ENCODE measurements around the gene IL16.
"Not testable (repeated sequence)": the region's sequence is repeated elsewhere in the genome, so short reads cannot be mapped to it uniquely, and the experiment has no call there.

DNA sequence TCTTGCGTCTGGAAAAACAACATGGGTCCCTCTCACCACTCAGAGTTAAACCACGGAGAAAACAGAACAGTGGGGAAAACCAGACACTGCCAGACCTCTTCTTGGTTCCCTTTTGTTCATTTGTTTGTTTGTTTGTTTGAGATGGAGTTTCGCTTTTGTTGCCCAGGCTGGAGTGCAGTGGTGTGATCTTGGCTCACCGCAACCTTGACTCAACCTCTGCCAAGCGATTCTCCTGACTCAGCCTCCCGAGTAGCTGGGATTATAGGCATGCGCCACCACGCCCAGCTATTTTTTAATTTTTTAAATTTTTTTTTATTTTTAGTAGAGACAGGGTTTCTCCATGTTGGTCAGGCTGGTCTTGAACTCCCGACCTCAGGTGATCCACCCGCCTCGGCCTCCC lies 152.0 kb downstream of the IL16 start:
- TF ChIP-seq, protein P1, sequence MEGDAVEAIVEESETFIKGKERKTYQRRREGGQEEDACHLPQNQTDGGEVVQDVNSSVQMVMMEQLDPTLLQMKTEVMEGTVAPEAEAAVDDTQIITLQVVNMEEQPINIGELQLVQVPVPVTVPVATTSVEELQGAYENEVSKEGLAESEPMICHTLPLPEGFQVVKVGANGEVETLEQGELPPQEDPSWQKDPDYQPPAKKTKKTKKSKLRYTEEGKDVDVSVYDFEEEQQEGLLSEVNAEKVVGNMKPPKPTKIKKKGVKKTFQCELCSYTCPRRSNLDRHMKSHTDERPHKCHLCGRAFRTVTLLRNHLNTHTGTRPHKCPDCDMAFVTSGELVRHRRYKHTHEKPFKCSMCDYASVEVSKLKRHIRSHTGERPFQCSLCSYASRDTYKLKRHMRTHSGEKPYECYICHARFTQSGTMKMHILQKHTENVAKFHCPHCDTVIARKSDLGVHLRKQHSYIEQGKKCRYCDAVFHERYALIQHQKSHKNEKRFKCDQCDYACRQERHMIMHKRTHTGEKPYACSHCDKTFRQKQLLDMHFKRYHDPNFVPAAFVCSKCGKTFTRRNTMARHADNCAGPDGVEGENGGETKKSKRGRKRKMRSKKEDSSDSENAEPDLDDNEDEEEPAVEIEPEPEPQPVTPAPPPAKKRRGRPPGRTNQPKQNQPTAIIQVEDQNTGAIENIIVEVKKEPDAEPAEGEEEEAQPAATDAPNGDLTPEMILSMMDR (IDR thresholded peaks at IDR 0.05), result not testable (repeated sequence)
- TF ChIP-seq POLR2AphosphoS5 (IDR thresholded peaks at IDR 0.05), result not testable (repeated sequence)

All from breast epithelium (tissue), 3 donors.